ENCODE data around the gene LGR6.

GRCh38 chr1:202285908-202286307 is 92.3 kb downstream of the LGR6 start:
- TF ChIP-seq EZH2 (IDR thresholded peaks at IDR 0.05; ENCODE audit: low read depth, unreplicated experiment) (no peak), JUNB (IDR thresholded peaks at IDR 0.05; ENCODE audit: unreplicated experiment) (no peak), POLR2AphosphoS5 (IDR thresholded peaks at IDR 0.05; ENCODE audit: low read depth) (no peak), CTCF (conservative IDR thresholded peaks at IDR 0.05; ENCODE audit: low read depth in 2 of 2) (no peak), REST (IDR thresholded peaks at IDR 0.05; ENCODE audit: unreplicated experiment) (no peak), EZH2phosphoT487 (IDR thresholded peaks at IDR 0.05; ENCODE audit: unreplicated experiment) (no peak), CREB1 (CRISPR knock-in tag; IDR thresholded peaks at IDR 0.05; ENCODE audit: low read depth) (no peak), ETS1 (IDR thresholded peaks at IDR 0.05) (no peak), NANOG (IDR thresholded peaks at IDR 0.05; ENCODE audit: borderline replicate concordance) (no peak)

All from GM23338 (cell line).